Fibroblast of lung (primary cell): ENCODE measurements around the gene CACNA1E. TPM values are rescaled to one million over a fixed set of nuclear protein-coding genes. Genes with fewer than 3 reads are reported as not detected.

Experiments used
- DNase-seq, 2 donors: peaks; one replicate each; pipeline versions ENCODE4 v3.0.0 to v3.0.0-alpha.2; 2010; ENCODE audit warnings: low read depth in 2 of 2
- H2AFZ ChIP-seq: 2 replicates; pipeline ENCODE4 v1.5.1; 2012; ENCODE audit warnings: low read length, control low read depth, inconsistent platforms
- H3K27ac ChIP-seq: 2 replicates; pipeline ENCODE4 v1.5.1; 2011; ENCODE audit warnings: low read length, control low read depth; ENCODE audit not compliant: insufficient read depth
- H3K27me3 ChIP-seq: 2 replicates; pipeline ENCODE4 v1.5.1; 2011; ENCODE audit warnings: mild to moderate bottlenecking, low read length; ENCODE audit not compliant: control insufficient read depth, insufficient read depth
- H3K36me3 ChIP-seq: 2 replicates; pipeline ENCODE4 v1.5.1; 2011; ENCODE audit warnings: low read length; ENCODE audit not compliant: control insufficient read depth, insufficient read depth
- H3K4me1 ChIP-seq: 2 replicates; pipeline ENCODE4 v1.5.1; 2011; ENCODE audit warnings: low read length; ENCODE audit not compliant: control insufficient read depth, insufficient read depth; ENCODE audit errors: extremely low read depth
- H3K4me2 ChIP-seq: 2 replicates; pipeline ENCODE4 v1.5.1; 2011; ENCODE audit warnings: low read length, control low read depth; ENCODE audit not compliant: insufficient read depth; ENCODE audit errors: extremely low read depth
- H3K4me3 ChIP-seq, 4 experiments: fragments of 200-600 bp in 1 of 4; sonication (generic) in 1 of 4; replicated peaks in 1 of 4; 2 replicates each; pipeline ENCODE4 v1.5.1; 2011 to 2016; ENCODE audit warnings: low read length in 4 of 4, low read depth in 3 of 4, mild to moderate bottlenecking in 3 of 4, control low read depth in 2 of 4, inconsistent platforms in 1 of 4, mixed read lengths in 1 of 4; ENCODE audit not compliant: insufficient read depth in 1 of 4; ENCODE audit errors: control extremely low read depth in 1 of 4
- H3K79me2 ChIP-seq: 2 replicates; pipeline ENCODE4 v1.5.1; 2012; ENCODE audit warnings: mild to moderate bottlenecking, low read length, inconsistent platforms; ENCODE audit not compliant: control insufficient read depth, insufficient read depth
- H3K9ac ChIP-seq: 2 replicates; pipeline ENCODE4 v1.5.1; 2011; ENCODE audit warnings: mild to moderate bottlenecking, low read length, control low read depth; ENCODE audit not compliant: insufficient read depth
- H3K9me3 ChIP-seq: 2 replicates; pipeline ENCODE4 v1.5.1; 2012; ENCODE audit warnings: low read depth, low read length; ENCODE audit not compliant: control insufficient read depth, insufficient read depth
- H4K20me1 ChIP-seq: 2 replicates; pipeline ENCODE4 v1.5.1; 2011; ENCODE audit warnings: low read length; ENCODE audit not compliant: control insufficient read depth, insufficient read depth; ENCODE audit errors: extremely low read depth
- EZH2 ChIP-seq: IDR thresholded peaks from 2 replicates; pipeline ENCODE4 v1.5.1; 2012; ENCODE audit warnings: low read length, control low read depth, mild to moderate bottlenecking; ENCODE audit errors: missing control alignments
- polyA plus RNA-seq, 2 donors: library from polyadenylated mRNA; depleted of rRNA in 1 of 2; stranded (reverse) in 1 of 2; unstranded in 1 of 2; fragments of >200 nt; gene quantifications; 2 replicates each; pipeline ENCODE4 v1.2.1, GENCODE V29; 2011 to 2012; ENCODE audit warnings: missing spikeins in 1 of 2
- total RNA-seq: library from RNA; depleted of rRNA; stranded (reverse); fragments of >200 nt; gene quantifications from 2 replicates; pipeline ENCODE4 v1.2.1, GENCODE V29; 2014
- TF ChIP-seq, protein P1 (sequence below), 2 donors: IDR thresholded peaks in 1 of 2; conservative IDR thresholded peaks in 1 of 2; 1 replicate in 1 of 2; 2 replicates in 1 of 2; pipeline ENCODE4 v1.5.1; 2011 to 2012; ENCODE audit warnings: low read length in 2 of 2, control low read depth in 1 of 2, inconsistent platforms in 1 of 2, low read depth in 1 of 2, mild to moderate bottlenecking in 1 of 2

The CACNA1E gene
- total and polyA plus RNA-seq, 2 donors (not counting 1 experiment from before 2014, with no cell fraction given) = 0.01 TPM; not detected in 1

GRCh38 chr1:181855380-181855779, 372.1 kb downstream of the CACNA1E start:
- no peak overlapping the region for H3K27ac ChIP-seq
- no peaks in the 10 kb centered on the region for H3K9me3 ChIP-seq
- H2AFZ ChIP-seq = no peak overlapping the region
- H3K4me2 ChIP-seq = no peak overlapping the region
- no peak for TF ChIP-seq EZH2
- TF ChIP-seq, protein P1, sequence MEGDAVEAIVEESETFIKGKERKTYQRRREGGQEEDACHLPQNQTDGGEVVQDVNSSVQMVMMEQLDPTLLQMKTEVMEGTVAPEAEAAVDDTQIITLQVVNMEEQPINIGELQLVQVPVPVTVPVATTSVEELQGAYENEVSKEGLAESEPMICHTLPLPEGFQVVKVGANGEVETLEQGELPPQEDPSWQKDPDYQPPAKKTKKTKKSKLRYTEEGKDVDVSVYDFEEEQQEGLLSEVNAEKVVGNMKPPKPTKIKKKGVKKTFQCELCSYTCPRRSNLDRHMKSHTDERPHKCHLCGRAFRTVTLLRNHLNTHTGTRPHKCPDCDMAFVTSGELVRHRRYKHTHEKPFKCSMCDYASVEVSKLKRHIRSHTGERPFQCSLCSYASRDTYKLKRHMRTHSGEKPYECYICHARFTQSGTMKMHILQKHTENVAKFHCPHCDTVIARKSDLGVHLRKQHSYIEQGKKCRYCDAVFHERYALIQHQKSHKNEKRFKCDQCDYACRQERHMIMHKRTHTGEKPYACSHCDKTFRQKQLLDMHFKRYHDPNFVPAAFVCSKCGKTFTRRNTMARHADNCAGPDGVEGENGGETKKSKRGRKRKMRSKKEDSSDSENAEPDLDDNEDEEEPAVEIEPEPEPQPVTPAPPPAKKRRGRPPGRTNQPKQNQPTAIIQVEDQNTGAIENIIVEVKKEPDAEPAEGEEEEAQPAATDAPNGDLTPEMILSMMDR (conservative IDR thresholded peaks at IDR 0.05 in 1 of 2, IDR thresholded peaks at IDR 0.05 in 1 of 2; ENCODE audit: low read depth in 1 of 2, low read length in 2 of 2) = no peak
- DNase-seq = no peak
- no peak overlapping the region for H3K9ac ChIP-seq
- no peak overlapping the region for H3K4me3 ChIP-seq
- no peaks in the 10 kb centered on the region for H3K79me2 ChIP-seq
- H3K4me1 ChIP-seq = no peaks in the 10 kb centered on the region
- H3K27me3 ChIP-seq = no peaks in the 10 kb centered on the region
- H4K20me1 ChIP-seq = no peaks in the 10 kb centered on the region
- H3K36me3 ChIP-seq = no peaks in the 10 kb centered on the region
